ENCODE data around the gene UACA.

GRCh38 chr15:70679919-70680231 lies 83.5 kb downstream of the UACA start:
- no peak for TF ChIP-seq POLR2A (IDR thresholded peaks at IDR 0.05; ENCODE audit: low read depth, low read length)
- TF ChIP-seq EZH2 (IDR thresholded peaks at IDR 0.05; ENCODE audit: borderline replicate concordance, low read depth, low read length, severe bottlenecking) = no peak
- no peak for TF ChIP-seq CTCF (IDR thresholded peaks at IDR 0.05; ENCODE audit: extremely low read depth in 1 of 2, insufficient read depth in 1 of 2, low read depth in 1 of 2, low read length in 2 of 2)
- TF ChIP-seq POLR2AphosphoS5 (IDR thresholded peaks at IDR 0.05; ENCODE audit: insufficient read depth, low read depth, low read length) = no peak
